ENCODE results near the gene PLEKHG5. TPM values are rescaled to one million over a fixed set of nuclear protein-coding genes. Genes with fewer than 3 reads are reported as not detected.
"Not testable (repeated sequence)": the region's sequence is repeated elsewhere in the genome, so short reads cannot be mapped to it uniquely, and the experiment has no call there.

PLEKHG5 gene
- total RNA-seq, 1 donor from 2014 or later: 9.5 TPM

DNA sequence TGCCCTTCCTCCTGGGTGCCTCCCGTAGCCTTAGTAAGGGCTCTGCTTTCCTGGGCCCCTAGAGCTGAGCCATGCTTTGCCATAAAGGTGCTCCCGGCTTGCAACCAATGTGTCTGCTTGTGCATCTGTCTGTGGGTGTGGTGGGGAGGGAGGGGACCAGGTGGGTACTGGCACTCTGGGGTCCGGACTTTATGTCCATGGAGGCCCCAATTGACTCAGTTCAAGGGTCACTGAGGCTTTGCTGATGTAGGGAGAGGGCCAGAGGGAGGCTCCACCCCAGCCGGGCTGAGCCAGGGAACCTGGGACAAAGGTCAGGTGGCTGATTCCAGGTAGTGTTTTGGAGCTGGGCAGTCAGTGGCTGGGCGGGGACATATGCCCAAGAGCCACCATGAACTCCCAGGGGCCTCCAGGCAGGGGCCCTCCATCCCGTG lies 40.5 kb downstream of the PLEKHG5 start:
- H3K27me3 ChIP-seq (ENCODE audit: low read depth): peaks cover 83% of the 10 kb centered on the region
- H3K36me3 ChIP-seq: no peaks in the 10 kb centered on the region
- no peak overlapping the region for H3K4me3 ChIP-seq
- H3K27ac ChIP-seq: no peak overlapping the region
- H3K9me3 ChIP-seq: no peaks in the 10 kb centered on the region
- TF ChIP-seq, protein P1, sequence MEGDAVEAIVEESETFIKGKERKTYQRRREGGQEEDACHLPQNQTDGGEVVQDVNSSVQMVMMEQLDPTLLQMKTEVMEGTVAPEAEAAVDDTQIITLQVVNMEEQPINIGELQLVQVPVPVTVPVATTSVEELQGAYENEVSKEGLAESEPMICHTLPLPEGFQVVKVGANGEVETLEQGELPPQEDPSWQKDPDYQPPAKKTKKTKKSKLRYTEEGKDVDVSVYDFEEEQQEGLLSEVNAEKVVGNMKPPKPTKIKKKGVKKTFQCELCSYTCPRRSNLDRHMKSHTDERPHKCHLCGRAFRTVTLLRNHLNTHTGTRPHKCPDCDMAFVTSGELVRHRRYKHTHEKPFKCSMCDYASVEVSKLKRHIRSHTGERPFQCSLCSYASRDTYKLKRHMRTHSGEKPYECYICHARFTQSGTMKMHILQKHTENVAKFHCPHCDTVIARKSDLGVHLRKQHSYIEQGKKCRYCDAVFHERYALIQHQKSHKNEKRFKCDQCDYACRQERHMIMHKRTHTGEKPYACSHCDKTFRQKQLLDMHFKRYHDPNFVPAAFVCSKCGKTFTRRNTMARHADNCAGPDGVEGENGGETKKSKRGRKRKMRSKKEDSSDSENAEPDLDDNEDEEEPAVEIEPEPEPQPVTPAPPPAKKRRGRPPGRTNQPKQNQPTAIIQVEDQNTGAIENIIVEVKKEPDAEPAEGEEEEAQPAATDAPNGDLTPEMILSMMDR (IDR thresholded peaks at IDR 0.05): no peak
- ATAC-seq (no peak), DNase-seq (no peak)
- intact Hi-C loops (cut with DNase I): no loop called here
- H3K4me1 ChIP-seq: no peaks in the 10 kb centered on the region

GRCh38 chr1:6450486-6450885 lies 41.0 kb downstream of the PLEKHG5 start:
- intact Hi-C loops (cut with DNase I); H3K4me1 ChIP-seq: not testable (repeated sequence)

GRCh38 chr1:6450005-6450450 lies 41.4 kb downstream of the PLEKHG5 start:
- no peak overlapping the region for H3K27ac ChIP-seq
- no peak for DNase-seq
- no peak for ATAC-seq
- intact Hi-C loops (cut with DNase I): no loop called here
- H3K4me3 ChIP-seq: no peak overlapping the region
- no peaks in the 10 kb centered on the region for H3K9me3 ChIP-seq
- H3K27me3 ChIP-seq (ENCODE audit: low read depth): peaks cover 76% of the 10 kb centered on the region
- TF ChIP-seq, protein P1 (IDR thresholded peaks at IDR 0.05): no peak
- no peaks in the 10 kb centered on the region for H3K36me3 ChIP-seq
- no peaks in the 10 kb centered on the region for H3K4me1 ChIP-seq

More at GRCh38 chr1:6450486-6450885, 41.0 kb downstream of the PLEKHG5 start:
- ATAC-seq, DNase-seq, H3K9me3 ChIP-seq, H3K4me3 ChIP-seq, H3K36me3 ChIP-seq, H3K27ac ChIP-seq: not testable (repeated sequence)
- H3K27me3 ChIP-seq (ENCODE audit: low read depth): peaks cover 79% of the 10 kb centered on the region

- Histone ChIP-seq H3K4me3 (peak overlapping the region; percentile 3), H3K27ac (no peak overlapping the region), H3K9me3 (no peaks in the 10 kb centered on the region), H3K27me3 (ENCODE audit: low read depth) (peaks cover 65% of the 10 kb centered on the region), H3K4me1 (no peaks in the 10 kb centered on the region), H3K36me3 (no peaks in the 10 kb centered on the region)
- intact Hi-C loops (cut with DNase I): no loop called here
- ATAC-seq (peak; percentile 5 to 39), DNase-seq (no peak)
- TF ChIP-seq, protein P1 (IDR thresholded peaks at IDR 0.05): no peak
Measured at GRCh38 chr1:6448749-6449631, 42.5 kb downstream of the PLEKHG5 start.

GRCh38 chr1:6447818-6448748 lies 43.4 kb downstream of the PLEKHG5 start:
- no peak for DNase-seq
- ATAC-seq: peak; percentile 34 to 46
- no peaks in the 10 kb centered on the region for H3K36me3 ChIP-seq
- H3K4me1 ChIP-seq: no peaks in the 10 kb centered on the region
- no peaks in the 10 kb centered on the region for H3K9me3 ChIP-seq
- peak overlapping the region; percentile 6 for H3K4me3 ChIP-seq
- intact Hi-C loops (cut with DNase I): no loop called here
- H3K27ac ChIP-seq: no peak overlapping the region
- TF ChIP-seq, protein P1 (IDR thresholded peaks at IDR 0.05): no peak
- H3K27me3 ChIP-seq (ENCODE audit: low read depth): peaks cover 59% of the 10 kb centered on the region
